Stimulated activated CD8-positive, alpha-beta memory T cell treated with anti-CD3 and anti-CD28 coated beads, Interleukin-12 subunit alpha, Interleukin-12 subunit beta, amount 100 ng/mL, for 1 hour (primary cell): ENCODE data around the gene BRINP2.

Experiments used
- DNase-seq: peaks from one replicate; pipeline ENCODE4 v3.0.0-alpha.2; 2020; ENCODE audit warnings: low read depth

Gene BRINP2

DNA sequence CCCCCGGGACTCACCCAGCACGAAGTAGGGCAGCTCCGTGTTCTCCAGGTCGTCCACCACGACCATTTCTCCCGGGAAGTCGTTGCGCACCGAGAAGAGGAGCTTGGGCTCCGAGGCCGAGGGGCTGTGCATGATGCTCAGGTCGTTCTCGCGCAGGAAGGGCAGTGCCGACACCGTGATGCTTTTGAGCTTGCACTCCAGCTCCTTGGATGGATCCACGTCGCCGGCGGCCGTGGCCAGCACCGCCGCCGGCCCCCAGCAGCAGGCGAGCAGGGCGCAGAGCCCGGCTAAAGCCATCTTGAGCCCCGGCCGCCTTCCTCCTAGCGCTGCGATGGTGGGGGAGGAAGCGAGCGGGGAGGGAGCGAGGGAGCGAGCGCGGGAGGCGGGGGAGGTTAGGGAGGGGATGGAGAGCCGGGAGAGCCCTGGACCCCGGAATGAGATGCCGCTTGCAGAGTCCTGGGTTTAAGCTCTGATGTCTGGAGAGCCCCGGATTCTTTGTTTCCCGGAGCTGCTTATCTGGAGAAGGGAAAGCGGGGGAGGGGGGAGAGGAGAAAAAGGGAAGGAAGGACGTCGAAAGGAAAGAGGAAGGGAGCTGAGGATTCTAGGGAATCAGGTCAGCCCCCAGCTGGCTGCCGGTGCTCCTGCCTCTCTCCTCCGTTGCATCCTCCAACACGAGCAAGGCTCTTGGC is 6.2 kb upstream of the BRINP2 start, which contains the start of gene ASTN1:
ASTN1 (minus strand) TSS at position 333 of the 689 bp plus-strand sequence; CDS start at position 297, 36 bp downstream.
- DNase-seq, result no peak

GRCh38 chr1:177165069-177165439 is 5.7 kb upstream of the BRINP2 start:
- no peak for DNase-seq

DNA sequence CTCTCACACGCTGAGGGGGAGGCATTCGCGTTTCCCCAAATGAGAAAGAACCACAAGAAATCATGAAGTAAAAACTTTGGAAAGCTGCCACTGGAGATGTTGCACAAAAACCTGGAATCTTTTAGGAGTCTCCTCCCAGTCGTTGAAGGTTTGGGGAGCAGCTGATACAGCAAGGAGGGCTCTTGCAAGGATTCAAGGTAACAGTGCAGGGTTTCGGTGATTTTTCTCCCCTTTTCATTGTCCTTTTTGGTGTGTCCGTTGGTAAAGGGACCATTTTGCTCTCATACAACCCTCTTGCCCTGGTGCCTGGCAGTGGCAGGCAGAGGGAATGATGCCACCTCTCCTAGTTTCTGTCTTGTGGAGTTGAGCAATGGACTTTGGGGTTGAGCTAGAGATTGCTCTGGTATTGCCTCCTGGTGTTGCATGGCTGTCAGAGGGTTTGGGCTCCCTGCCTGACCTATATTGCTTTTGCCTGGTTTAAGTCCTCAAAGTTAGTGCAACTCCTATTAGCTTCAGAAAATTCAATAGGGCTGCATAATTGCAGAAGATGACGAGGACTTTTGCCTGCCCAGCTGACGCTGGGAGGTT is 872 bp downstream of the BRINP2 start:
- no peak for DNase-seq

DNA sequence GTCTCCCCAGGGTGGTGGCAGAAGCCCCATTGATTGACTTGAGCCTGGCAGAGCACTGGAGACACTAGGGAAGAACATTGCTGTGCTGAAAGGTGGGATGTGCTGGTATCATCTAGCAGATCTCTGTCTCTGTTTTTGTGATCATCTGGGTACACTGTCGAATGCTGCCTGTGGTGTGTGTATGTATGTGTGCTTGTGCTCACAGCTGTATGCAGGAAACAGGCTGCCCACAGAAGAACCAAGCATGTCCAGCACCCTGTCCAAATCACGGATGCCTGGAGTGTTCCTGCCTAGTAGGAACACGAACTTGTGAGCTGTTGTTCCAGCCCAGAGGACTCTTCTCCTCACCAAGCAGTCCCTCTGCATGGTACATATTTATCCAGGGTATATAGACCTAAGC is 1.5 kb downstream of the BRINP2 start:
- no peak for DNase-seq

DNA sequence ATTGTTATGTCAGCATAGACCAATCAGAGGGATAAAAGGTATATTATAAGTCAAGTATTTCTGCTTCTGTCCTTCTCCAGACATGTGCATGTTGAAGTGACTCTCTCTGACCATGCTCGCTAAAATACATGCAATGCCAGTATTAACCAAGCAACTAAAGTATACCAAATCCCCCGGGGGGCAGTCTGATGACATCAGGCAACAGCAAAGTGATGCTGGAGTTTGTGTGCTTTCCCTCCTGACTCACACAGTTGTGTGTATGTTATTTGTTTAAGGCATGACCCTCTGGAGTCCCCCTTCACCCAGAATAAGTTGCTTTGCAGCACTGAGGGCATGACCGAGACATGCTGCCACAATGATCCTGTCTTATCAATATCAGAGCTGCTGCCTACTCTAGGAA is 2.1 kb downstream of the BRINP2 start:
- no peak for DNase-seq

- no peak for DNase-seq
Measured at GRCh38 chr1:177173976-177174375, 3.2 kb downstream of the BRINP2 start.

DNA sequence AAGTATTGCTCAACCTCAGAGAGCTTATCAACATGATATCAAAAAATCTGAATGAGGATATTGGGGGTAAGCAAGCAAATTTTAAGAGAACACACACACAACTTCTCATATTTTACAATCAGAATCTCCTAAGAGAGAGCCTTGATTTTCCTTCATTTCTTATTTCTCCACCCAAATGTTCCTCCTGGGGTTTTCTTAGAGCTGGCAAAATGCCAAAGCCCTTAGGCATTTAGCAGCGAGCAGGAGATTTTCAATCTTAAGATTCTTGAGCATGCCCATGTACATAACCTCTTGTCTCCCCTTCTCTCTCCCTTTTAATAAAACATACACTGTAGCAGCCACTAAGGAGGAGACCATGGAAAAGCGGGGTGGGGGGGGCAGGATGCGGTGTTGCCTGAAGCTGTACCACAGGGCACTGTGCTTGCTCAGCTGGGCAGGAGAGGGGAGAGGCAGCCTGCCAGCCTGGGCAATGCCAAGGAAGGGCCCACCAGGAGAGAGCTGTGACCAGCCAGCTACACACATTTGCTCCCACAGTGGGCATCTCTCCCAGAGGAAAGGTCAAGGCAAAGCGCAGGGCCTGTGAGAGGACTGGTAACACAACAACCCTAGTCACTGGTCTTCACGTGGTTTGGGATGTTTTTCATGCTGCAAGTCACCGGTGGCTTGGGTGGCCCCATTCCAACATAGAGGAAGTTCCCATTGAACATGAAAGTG is 4.3 kb downstream of the BRINP2 start:
- DNase-seq, result no peak

- DNase-seq, result no peak
Measured at GRCh38 chr1:177181280-177181630, 10.5 kb downstream of the BRINP2 start.

GRCh38 chr1:177181631-177182291 is 11.0 kb downstream of the BRINP2 start:
- DNase-seq, result no peak

GRCh38 chr1:177183836-177184235 is 13.1 kb downstream of the BRINP2 start:
- DNase-seq, result no peak

- DNase-seq, result no peak
Measured at GRCh38 chr1:177185209-177185608, 14.5 kb downstream of the BRINP2 start.

DNA sequence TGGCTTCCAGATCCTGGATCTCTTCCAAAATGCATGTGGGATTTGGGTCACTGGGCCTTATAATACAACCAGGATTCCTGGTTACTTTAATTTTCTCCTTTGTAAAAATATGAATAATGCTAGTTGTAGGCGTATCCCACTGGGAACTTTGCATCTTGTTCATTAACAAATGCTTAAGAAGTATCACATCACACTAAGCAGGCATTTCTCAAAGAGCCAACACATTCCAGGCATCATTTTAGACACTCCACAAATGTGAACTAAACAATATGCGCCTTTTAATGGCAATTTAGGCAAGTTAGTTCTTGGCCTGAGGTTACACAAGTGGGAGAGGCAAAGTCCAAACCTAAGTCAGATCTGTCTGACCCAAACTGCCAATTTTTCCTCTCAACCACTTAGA is 15.9 kb downstream of the BRINP2 start:
- DNase-seq, result no peak

- no peak for DNase-seq
Measured at GRCh38 chr1:177190308-177190970, 19.7 kb downstream of the BRINP2 start.

- no peak for DNase-seq
Measured at GRCh38 chr1:177198243-177198642, 27.5 kb downstream of the BRINP2 start.

DNA sequence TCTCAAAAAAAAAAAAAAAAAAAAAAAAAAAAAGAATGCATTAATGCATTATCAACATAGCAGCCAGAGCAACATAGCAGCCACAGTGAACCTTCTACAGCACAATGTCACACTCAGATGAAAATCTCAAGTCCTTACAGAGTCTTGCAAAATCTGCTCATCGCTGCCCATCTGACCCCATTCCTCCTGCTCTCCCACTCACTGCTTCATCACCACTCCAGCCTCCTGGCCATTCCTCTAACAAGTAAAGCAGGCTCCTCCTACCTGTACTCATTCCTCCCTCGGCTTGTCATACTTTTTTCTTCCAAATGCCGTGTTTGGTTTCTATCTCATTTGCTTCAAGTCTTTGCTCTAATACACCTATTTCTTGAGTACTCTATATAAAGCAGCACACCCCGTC is 29.5 kb downstream of the BRINP2 start:
- DNase-seq, result no peak

DNA sequence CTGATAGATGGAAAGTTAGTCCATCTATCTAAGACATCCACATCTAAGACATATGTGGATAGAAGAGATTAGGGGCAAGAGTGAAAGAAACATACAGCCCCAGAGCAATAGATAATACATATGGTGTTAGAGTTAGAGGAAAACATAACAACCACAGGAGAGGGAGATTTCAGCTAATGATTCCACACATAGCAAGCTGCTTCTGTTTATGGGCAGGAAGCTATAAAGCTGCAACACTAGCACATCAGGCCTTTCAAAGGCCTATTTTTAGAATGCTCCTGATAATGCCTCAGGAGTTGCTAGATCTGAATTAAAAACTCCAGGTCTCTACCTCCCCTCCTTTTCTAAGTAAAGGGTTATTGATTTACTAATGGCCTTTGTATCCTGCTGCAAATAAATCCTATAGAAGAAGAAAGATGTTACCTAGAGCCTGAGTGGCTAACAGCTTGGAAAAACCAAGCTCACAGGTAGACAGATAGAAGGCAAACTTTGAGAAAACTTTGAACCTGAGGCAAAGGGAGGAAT is 36.1 kb downstream of the BRINP2 start:
- DNase-seq, result no peak

GRCh38 chr1:177208920-177209319 is 38.2 kb downstream of the BRINP2 start:
- DNase-seq, result no peak

GRCh38 chr1:177209357-177209756 is 38.6 kb downstream of the BRINP2 start:
- no peak for DNase-seq

DNA sequence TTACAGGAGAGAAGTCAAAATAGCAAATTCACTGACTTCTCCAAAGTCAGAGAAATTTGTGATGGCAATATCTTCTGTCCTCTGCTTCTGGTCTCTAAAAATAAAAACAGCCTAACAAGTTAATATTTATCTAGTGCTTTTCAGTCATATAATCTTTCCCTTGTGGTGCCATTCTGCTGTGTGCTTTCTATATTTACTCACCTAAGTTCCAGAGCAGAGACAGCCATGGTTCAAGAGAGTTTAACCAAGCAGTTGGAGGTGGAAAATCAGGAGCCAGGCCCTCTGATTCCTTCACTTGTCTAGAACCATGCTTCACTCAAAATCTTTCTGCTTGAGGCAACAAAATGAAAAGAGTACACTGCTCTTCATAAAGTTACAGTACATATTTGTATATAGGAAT is 39.3 kb downstream of the BRINP2 start:
- no peak for DNase-seq

- no peak for DNase-seq
Measured at GRCh38 chr1:177211231-177211630, 40.5 kb downstream of the BRINP2 start.

- DNase-seq, result no peak
Measured at GRCh38 chr1:177216587-177217202, 45.9 kb downstream of the BRINP2 start.
